H9 (cell line): ENCODE results near the gene GCM1. TPM values are rescaled to one million over a fixed set of nuclear protein-coding genes. Genes with fewer than 3 reads are reported as not detected.

Source experiments
- DNase-seq: peaks from one replicate; pipeline ENCODE4 v3.0.0-alpha.2; 2017
- H2AFZ ChIP-seq: one replicate; pipeline ENCODE4 v1.6.1; 2013; ENCODE audit warnings: mild to moderate bottlenecking, low read length, control low read depth, moderate library complexity
- H2AK5ac ChIP-seq: 2 replicates; pipeline ENCODE4 v1.6.1; 2013; ENCODE audit warnings: low read length, control low read depth, mixed read lengths; ENCODE audit not compliant: insufficient read length
- H2BK120ac ChIP-seq: one replicate; pipeline ENCODE4 v1.6.1; 2013; ENCODE audit warnings: low read depth, mild to moderate bottlenecking, low read length, control low read depth, inconsistent platforms; ENCODE audit not compliant: poor library complexity, severe bottlenecking
- H2BK12ac ChIP-seq: 2 replicates; pipeline ENCODE4 v1.6.1; 2013; ENCODE audit warnings: low read length, control low read depth, mixed read lengths, low read depth; ENCODE audit not compliant: insufficient read length
- H2BK15ac ChIP-seq: 2 replicates; pipeline ENCODE4 v1.6.1; 2013; ENCODE audit warnings: low read depth, low read length, control low read depth
- H2BK20ac ChIP-seq: one replicate; pipeline ENCODE4 v1.6.1; 2013; ENCODE audit warnings: low read depth, mild to moderate bottlenecking, low read length, control low read depth, inconsistent platforms; ENCODE audit not compliant: poor library complexity, severe bottlenecking
- H2BK5ac ChIP-seq: 2 replicates; pipeline ENCODE4 v1.6.1; 2013; ENCODE audit warnings: low read length, control low read depth, mixed read lengths; ENCODE audit not compliant: insufficient read length
- H3K14ac ChIP-seq: 2 replicates; pipeline ENCODE4 v1.6.1; 2013; ENCODE audit warnings: low read length, control low read depth; ENCODE audit not compliant: insufficient read depth
- H3K18ac ChIP-seq: 2 replicates; pipeline ENCODE4 v1.6.1; 2013; ENCODE audit warnings: low read depth, mild to moderate bottlenecking, mixed read lengths, low read length, control low read depth; ENCODE audit not compliant: insufficient read length
- H3K23ac ChIP-seq: 2 replicates; pipeline ENCODE4 v1.6.1; 2013; ENCODE audit warnings: low read length, control low read depth, mixed read lengths, low read depth; ENCODE audit not compliant: insufficient read length
- H3K23me2 ChIP-seq: 2 replicates; pipeline ENCODE4 v1.6.1; 2013; ENCODE audit warnings: low read depth, mild to moderate bottlenecking, mixed read lengths, low read length, control low read depth; ENCODE audit not compliant: insufficient read length, poor library complexity, severe bottlenecking
- H3K27ac ChIP-seq: 2 replicates; pipeline ENCODE4 v1.5.1; 2013; ENCODE audit warnings: low read length, control low read depth, mixed read lengths, low read depth; ENCODE audit not compliant: insufficient read length
- H3K27me3 ChIP-seq: 2 replicates; pipeline ENCODE4 v1.6.1; 2013; ENCODE audit warnings: low read length, control low read depth, inconsistent platforms; ENCODE audit not compliant: insufficient read depth
- H3K4ac ChIP-seq: 2 replicates; pipeline ENCODE4 v1.6.1; 2013; ENCODE audit warnings: low read depth, mild to moderate bottlenecking, control low read depth, inconsistent platforms, low read length, moderate library complexity
- H3K4me1 ChIP-seq: 2 replicates; pipeline ENCODE4 v1.6.1; 2013; ENCODE audit warnings: low read length, control low read depth, inconsistent platforms; ENCODE audit not compliant: insufficient read depth
- H3K4me2 ChIP-seq: 2 replicates; pipeline ENCODE4 v1.6.1; 2013; ENCODE audit warnings: low read length, control low read depth, mixed read lengths; ENCODE audit not compliant: insufficient read length, insufficient read depth
- H3K56ac ChIP-seq: 2 replicates; pipeline ENCODE4 v1.6.1; 2013; ENCODE audit warnings: low read depth, mild to moderate bottlenecking, mixed read lengths, low read length, control low read depth; ENCODE audit not compliant: insufficient read length
- H3K79me1 ChIP-seq: 2 replicates; pipeline ENCODE4 v1.6.1; 2013; ENCODE audit warnings: low read depth, mild to moderate bottlenecking, moderate library complexity, low read length, control low read depth, inconsistent platforms; ENCODE audit not compliant: insufficient read depth, poor library complexity, severe bottlenecking
- H3K79me2 ChIP-seq: 2 replicates; pipeline ENCODE4 v1.6.1; 2013; ENCODE audit warnings: low read length, control low read depth, inconsistent platforms; ENCODE audit not compliant: insufficient read depth
- H3K9ac ChIP-seq: 2 replicates; pipeline ENCODE4 v1.6.1; 2013; ENCODE audit warnings: low read length, control low read depth, mixed read lengths; ENCODE audit not compliant: insufficient read length; ENCODE audit errors: extremely low read depth
- H3K9me3 ChIP-seq: one replicate; pipeline ENCODE4 v1.6.1; 2013; ENCODE audit warnings: low read depth, low read length, inconsistent platforms; ENCODE audit not compliant: control insufficient read depth
- H3T11ph ChIP-seq: one replicate; pipeline ENCODE4 v1.6.1; 2013; ENCODE audit warnings: mild to moderate bottlenecking, low read length, control low read depth, inconsistent platforms
- H4K20me1 ChIP-seq: one replicate; pipeline ENCODE4 v1.6.1; 2013; ENCODE audit not compliant: control insufficient read depth, insufficient read length, insufficient read depth
- H4K5ac ChIP-seq: 2 replicates; pipeline ENCODE4 v1.6.1; 2013; ENCODE audit warnings: low read depth, mild to moderate bottlenecking, mixed read lengths, low read length, control low read depth; ENCODE audit not compliant: insufficient read length
- H4K8ac ChIP-seq: replicated peaks from 2 replicates; pipeline ENCODE4 v1.6.1; 2013; ENCODE audit warnings: low read length, control low read depth, mixed read lengths, low read depth; ENCODE audit not compliant: insufficient read length
- H4K91ac ChIP-seq: 2 replicates; pipeline ENCODE4 v1.6.1; 2013; ENCODE audit warnings: low read depth, mild to moderate bottlenecking, moderate library complexity, mixed read lengths, low read length, control low read depth; ENCODE audit not compliant: insufficient read length
- H3K27ac Mint-ChIP-seq, 3 experiments: 2 replicates in 2 of 3; 3 replicates in 1 of 3; pipeline ENCODE4 v1.8.0; 2020 to 2021; ENCODE audit warnings: mixed read lengths in 3 of 3, mild to moderate bottlenecking in 1 of 3, moderate library complexity in 1 of 3
- H3K27me3 Mint-ChIP-seq: 2 replicates; pipeline ENCODE4 v1.8.0; 2021; ENCODE audit warnings: low read depth, mild to moderate bottlenecking, moderate library complexity, mixed read lengths
- H3K36me3 Mint-ChIP-seq, 3 experiments: 2 replicates in 2 of 3; 3 replicates in 1 of 3; pipeline ENCODE4 v1.8.0; 2020 to 2021; ENCODE audit warnings: low read depth in 3 of 3, mixed read lengths in 3 of 3; ENCODE audit not compliant: insufficient read depth in 1 of 3
- H3K4me1 Mint-ChIP-seq, 2 experiments: 2 replicates each; pipeline ENCODE4 v1.8.0; 2020; ENCODE audit warnings: mixed read lengths in 2 of 2
- H3K4me3 Mint-ChIP-seq, 2 experiments: 2 replicates in 1 of 2; 3 replicates in 1 of 2; pipeline ENCODE4 v1.8.0; 2020 to 2021; ENCODE audit warnings: mild to moderate bottlenecking in 2 of 2, mixed read lengths in 2 of 2, moderate library complexity in 1 of 2
- H3K9me3 Mint-ChIP-seq, 2 experiments: 2 replicates in 1 of 2; 3 replicates in 1 of 2; pipeline ENCODE4 v1.8.0; 2020; ENCODE audit warnings: mild to moderate bottlenecking in 2 of 2, mixed read lengths in 2 of 2, moderate library complexity in 1 of 2
- CTCF ChIP-seq: fragments of 200-600 bp; sonication (generic); conservative IDR thresholded peaks from 3 replicates; pipeline ENCODE4 v1.8.0; 2021; ENCODE audit warnings: antibody characterized with exemption, mild to moderate bottlenecking
- WGBS: extraction: QIAGEN DNeasy Blood & Tissue Kit; methylation state at CpG from one replicate; pipeline ENCODE4 v1.1.7; 2013; ENCODE audit warnings: missing lambda C conversion rate, low lambda C conversion rate, mixed read lengths; ENCODE audit not compliant: insufficient read length; ENCODE audit errors: extremely low coverage; 5-methylcytosine and 5-hydroxymethylcytosine counted together
- total RNA-seq: library from RNA; stranded (reverse); gene quantifications from 2 replicates; pipeline ENCODE4 v1.2.1, GENCODE V29; 2021

Gene GCM1
- total RNA-seq, 1 experiment from 2014 or later: not detected

GRCh38 chr6:53179961-53180651, 31.5 kb upstream of the GCM1 start:
- Mint-ChIP-seq H3K27me3 (no peaks in the 10 kb centered on the region; the same call in 1 of the 2 replicates), H3K36me3 (no peaks in the 10 kb centered on the region), H3K9me3 (no peaks in the 10 kb centered on the region), H3K4me1 (peaks cover 4 to 5% of the 10 kb centered on the region in 2 experiments), H3K4me3 (no peak overlapping the region), H3K27ac (peak overlapping the region in 1 of 3 experiments; percentile 62; a peak in 2 of 7 replicates)
- Histone ChIP-seq H2BK15ac (no peak overlapping the region), H3K9ac (no peak overlapping the region), H4K8ac (no peak overlapping the region), H3K4me1 (no peaks in the 10 kb centered on the region), H2AFZ (no peak overlapping the region), H2BK20ac (no peak overlapping the region), H2BK12ac (no peak overlapping the region), H3K4me2 (no peak overlapping the region), H4K20me1 (no peaks in the 10 kb centered on the region), H3K4ac (no peak overlapping the region), H3K9me3 (no peaks in the 10 kb centered on the region), H3K23me2 (no peaks in the 10 kb centered on the region), H3K27me3 (no peaks in the 10 kb centered on the region), H3K14ac (no peak overlapping the region), H2BK5ac (no peak overlapping the region), H3K56ac (no peak overlapping the region), H3T11ph (no peak overlapping the region), H4K5ac (no peak overlapping the region), H2BK120ac (no peak overlapping the region), H4K91ac (no peak overlapping the region), H3K27ac (no peak overlapping the region), H3K79me2 (no peaks in the 10 kb centered on the region), H3K23ac (no peak overlapping the region), H2AK5ac (no peak overlapping the region), H3K18ac (no peak overlapping the region), H3K79me1 (no peaks in the 10 kb centered on the region)
- TF ChIP-seq CTCF: no peak
- no peak for DNase-seq
- no CpG with 5 or more reads among the region's 8 CpGs for WGBS
